ENCODE data around the gene FCSK.

The FCSK gene

GRCh38 chr16:70467608-70468007 lies 13.2 kb downstream of the FCSK start:
- H3K4me2 ChIP-seq (ENCODE audit: low read depth, low read length, poor library complexity, severe bottlenecking): no peak overlapping the region
- TF ChIP-seq EZH2phosphoT487 (conservative IDR thresholded peaks at IDR 0.05; ENCODE audit: low read length) (no peak), CTCF (IDR thresholded peaks at IDR 0.05; ENCODE audit: insufficient read depth, low read length, poor library complexity, severe bottlenecking) (no peak)
- H3K9me2 ChIP-seq (replicated peaks; ENCODE audit: insufficient read depth, low read length): no peaks in the 10 kb centered on the region
- H3K4me3 ChIP-seq (ENCODE audit: insufficient read depth, low read length, poor library complexity, severe bottlenecking): no peak overlapping the region
- no peaks in the 10 kb centered on the region for H3K79me2 ChIP-seq (ENCODE audit: insufficient read depth, low read length)
- H3F3A ChIP-seq (ENCODE audit: insufficient read depth): no peaks in the 10 kb centered on the region
- H3K27me3 ChIP-seq (ENCODE audit: low read length): no peaks in the 10 kb centered on the region
- no peaks in the 10 kb centered on the region for H3K9me3 ChIP-seq (ENCODE audit: insufficient read depth, low read length)
- no peaks in the 10 kb centered on the region for H4K20me1 ChIP-seq (ENCODE audit: low read depth, low read length)
- H2AFZ ChIP-seq (ENCODE audit: low read depth, low read length, severe bottlenecking): no peak overlapping the region
- no peaks in the 10 kb centered on the region for H3K36me3 ChIP-seq (ENCODE audit: low read length)
- no peak overlapping the region for H3K9ac ChIP-seq (ENCODE audit: low read length)
- no peak overlapping the region for H3K27ac ChIP-seq (ENCODE audit: low read depth, low read length)

- Histone ChIP-seq H2AFZ (ENCODE audit: low read depth, low read length, severe bottlenecking) (no peak overlapping the region), H3F3A (ENCODE audit: insufficient read depth) (no peaks in the 10 kb centered on the region), H4K20me1 (ENCODE audit: low read depth, low read length) (no peaks in the 10 kb centered on the region), H3K9me2 (replicated peaks; ENCODE audit: insufficient read depth, low read length) (no peaks in the 10 kb centered on the region), H3K27ac (ENCODE audit: low read depth, low read length) (no peak overlapping the region), H3K9me3 (ENCODE audit: insufficient read depth, low read length) (no peaks in the 10 kb centered on the region), H3K27me3 (ENCODE audit: low read length) (no peaks in the 10 kb centered on the region), H3K4me2 (ENCODE audit: low read depth, low read length, poor library complexity, severe bottlenecking) (no peak overlapping the region), H3K79me2 (ENCODE audit: insufficient read depth, low read length) (no peaks in the 10 kb centered on the region), H3K36me3 (ENCODE audit: low read length) (no peaks in the 10 kb centered on the region), H3K4me3 (ENCODE audit: insufficient read depth, low read length, poor library complexity, severe bottlenecking) (no peak overlapping the region), H3K9ac (ENCODE audit: low read length) (no peak overlapping the region)
- TF ChIP-seq CTCF (IDR thresholded peaks at IDR 0.05; ENCODE audit: insufficient read depth, low read length, poor library complexity, severe bottlenecking) (no peak), EZH2phosphoT487 (conservative IDR thresholded peaks at IDR 0.05; ENCODE audit: low read length) (no peak)
These were observed 14.6 kb downstream of the FCSK start for GRCh38 chr16:70468776-70469525.

GRCh38 chr16:70470141-70470926 lies 15.9 kb downstream of the FCSK start:
- H3K4me2 ChIP-seq (ENCODE audit: low read depth, low read length, poor library complexity, severe bottlenecking): no peak overlapping the region
- no peaks in the 10 kb centered on the region for H3K9me3 ChIP-seq (ENCODE audit: insufficient read depth, low read length)
- H3K27me3 ChIP-seq (ENCODE audit: low read length): no peaks in the 10 kb centered on the region
- no peaks in the 10 kb centered on the region for H4K20me1 ChIP-seq (ENCODE audit: low read depth, low read length)
- H3K79me2 ChIP-seq (ENCODE audit: insufficient read depth, low read length): no peaks in the 10 kb centered on the region
- no peak overlapping the region for H2AFZ ChIP-seq (ENCODE audit: low read depth, low read length, severe bottlenecking)
- H3F3A ChIP-seq (ENCODE audit: insufficient read depth): no peaks in the 10 kb centered on the region
- H3K4me3 ChIP-seq (ENCODE audit: insufficient read depth, low read length, poor library complexity, severe bottlenecking): no peak overlapping the region
- H3K27ac ChIP-seq (ENCODE audit: low read depth, low read length): no peak overlapping the region
- no peaks in the 10 kb centered on the region for H3K9me2 ChIP-seq (replicated peaks; ENCODE audit: insufficient read depth, low read length)
- H3K9ac ChIP-seq (ENCODE audit: low read length): no peak overlapping the region
- TF ChIP-seq EZH2phosphoT487 (conservative IDR thresholded peaks at IDR 0.05; ENCODE audit: low read length) (no peak), CTCF (IDR thresholded peaks at IDR 0.05; ENCODE audit: insufficient read depth, low read length, poor library complexity, severe bottlenecking) (no peak)
- no peaks in the 10 kb centered on the region for H3K36me3 ChIP-seq (ENCODE audit: low read length)

Data from SU-DHL-6 (cell line).